Endothelial cell of umbilical vein (primary cell): ENCODE measurements around the gene ZKSCAN3. TPM values are rescaled to one million over a fixed set of nuclear protein-coding genes. Genes with fewer than 3 reads are reported as not detected.
A peak's percentile ranks its signal among the peaks of the same experiment; 100 is the strongest.

Experiments used
- BruUV-seq: library from RNA; stranded (reverse); fragments of 400-500 nt; replicated peaks from 2 replicates; lab custom pipeline; 2021; lab: Mats Ljungman, UMichigan
- CTCF ChIA-PET: fragments of 300-600, 350-600 bp; sonication (Branson Sonifier 250); formaldehyde crosslinking; loops from one replicate; lab custom pipeline; 2021; ENCODE audit warnings: antibody characterized with exemption, inconsistent platforms; lab: Charles Lee
- POLR2A ChIA-PET: fragments of 300-600, 350-600 bp; sonication (Branson Sonifier 250); formaldehyde crosslinking; loops from one replicate; lab custom pipeline; 2021; ENCODE audit warnings: antibody characterized with exemption, inconsistent platforms; lab: Charles Lee
- DNase-seq: peaks from one replicate; pipeline ENCODE4 v3.0.0-alpha.2; 2011; ENCODE audit warnings: low read depth, low spot score
- FAIRE-seq: peaks from 2 replicates; lab custom pipeline; 2011; peaks lifted over from hg19 to GRCh38; lab: Jason Lieb, UNC
- H2AFZ ChIP-seq: 2 replicates; pipeline ENCODE4 v1.6.0; 2012; ENCODE audit warnings: low read depth, low read length, control low read depth, inconsistent platforms
- H3K27ac ChIP-seq: 2 replicates; pipeline ENCODE4 v1.5.1; 2011; ENCODE audit warnings: low read depth, mild to moderate bottlenecking, control low read depth, low read length, moderate library complexity; ENCODE audit not compliant: insufficient read depth
- H3K27me3 ChIP-seq, 2 experiments: 2 replicates each; pipeline versions ENCODE4 v1.6.0 to v1.6.1; 2011; ENCODE audit warnings: low read length in 2 of 2, mixed read lengths in 1 of 2; ENCODE audit not compliant: control insufficient read depth in 2 of 2, insufficient read depth in 2 of 2
- H3K36me3 ChIP-seq, 2 experiments: 2 replicates in 1 of 2; 3 replicates in 1 of 2; pipeline ENCODE4 v1.5.1; 2011; ENCODE audit warnings: low read length in 2 of 2, mild to moderate bottlenecking in 1 of 2, moderate library complexity in 1 of 2; ENCODE audit not compliant: control insufficient read depth in 2 of 2, insufficient read depth in 2 of 2; ENCODE audit errors: extremely low read depth in 1 of 2
- H3K4me1 ChIP-seq: 3 replicates; pipeline ENCODE4 v1.5.1; 2011; ENCODE audit warnings: mild to moderate bottlenecking, low read length; ENCODE audit not compliant: control insufficient read depth, insufficient read depth; ENCODE audit errors: extremely low read depth
- H3K4me2 ChIP-seq: 2 replicates; pipeline ENCODE4 v1.6.1; 2011; ENCODE audit warnings: low read length, control low read depth, mixed read lengths; ENCODE audit not compliant: insufficient read depth
- H3K4me3 ChIP-seq, 3 experiments: fragments of 200-600 bp in 1 of 3; sonication (generic), shearing (Covaris generic) in 1 of 3; replicated peaks in 1 of 3; 2 replicates each; pipeline ENCODE4 v1.5.1; 2011 to 2016; ENCODE audit warnings: control low read depth in 3 of 3, low read length in 3 of 3, mild to moderate bottlenecking in 2 of 3, inconsistent platforms in 1 of 3, low read depth in 1 of 3, moderate library complexity in 1 of 3; ENCODE audit not compliant: insufficient read depth in 1 of 3
- H3K79me2 ChIP-seq: 2 replicates; pipeline ENCODE4 v1.6.0; 2012; ENCODE audit warnings: low read length, inconsistent platforms; ENCODE audit not compliant: control insufficient read depth, insufficient read depth
- H3K9ac ChIP-seq: replicated peaks from 2 replicates; pipeline ENCODE3; 2011; ENCODE audit warnings: low read length, control low read depth; ENCODE audit not compliant: insufficient read depth; ENCODE audit errors: extremely low read depth
- H3K9me1 ChIP-seq: replicated peaks from 3 replicates; pipeline ENCODE4 v1.6.0; 2011; ENCODE audit warnings: mild to moderate bottlenecking, low read length; ENCODE audit not compliant: control insufficient read depth, insufficient read depth; ENCODE audit errors: extremely low read depth
- H3K9me3 ChIP-seq: replicated peaks from 2 replicates; pipeline ENCODE4 v1.5.1; 2012; ENCODE audit warnings: low read length, inconsistent platforms; ENCODE audit not compliant: control insufficient read depth, insufficient read depth
- H4K20me1 ChIP-seq: replicated peaks from 2 replicates; pipeline ENCODE3; 2011; ENCODE audit warnings: mild to moderate bottlenecking, low read length; ENCODE audit not compliant: control insufficient read depth, insufficient read depth; ENCODE audit errors: extremely low read depth
- EZH2 ChIP-seq: IDR thresholded peaks from 2 replicates; pipeline ENCODE4 v1.6.1; 2012; ENCODE audit warnings: borderline replicate concordance, low read depth, mild to moderate bottlenecking, moderate library complexity, low read length, inconsistent platforms; ENCODE audit not compliant: severe bottlenecking
- FOS ChIP-seq: IDR thresholded peaks from 2 replicates; pipeline ENCODE4 v1.6.1; 2011; ENCODE audit warnings: mild to moderate bottlenecking, low read length, moderate library complexity, borderline replicate concordance; ENCODE audit not compliant: insufficient read depth
- GATA2 ChIP-seq: IDR thresholded peaks from 2 replicates; pipeline ENCODE4 v1.7.0; 2011; ENCODE audit warnings: low read depth, mild to moderate bottlenecking, moderate library complexity, mixed read lengths, low read length; ENCODE audit not compliant: insufficient read length, insufficient read depth
- JUN ChIP-seq: IDR thresholded peaks from 2 replicates; pipeline ENCODE4 v1.6.1; 2011; ENCODE audit warnings: borderline replicate concordance, low read depth; ENCODE audit not compliant: insufficient read length, insufficient read depth
- MYC ChIP-seq: IDR thresholded peaks from one replicate; pipeline ENCODE4 v1.6.1; 2011; ENCODE audit warnings: mild to moderate bottlenecking, low read depth, low read length
- POLR2A ChIP-seq: IDR thresholded peaks from 2 replicates; pipeline ENCODE4 v1.6.1; 2012; ENCODE audit warnings: low read depth, mild to moderate bottlenecking, control low read depth, low read length
- POLR2AphosphoS5 ChIP-seq: IDR thresholded peaks from 2 replicates; pipeline ENCODE4 v1.6.1; 2012; ENCODE audit warnings: low read depth, mild to moderate bottlenecking, control low read depth, low read length, moderate library complexity; ENCODE audit not compliant: insufficient read depth
- dilution Hi-C: fragments of 300-500 bp; cut with MboI; formaldehyde crosslinking; loops from one replicate; pipeline ENCODE4 v1.15.0; 2019; ENCODE audit warnings: low sequenced_read_pairs; ENCODE audit not compliant: extremely low pct_ligation_motif_present
- intact Hi-C: fragments of 100-400 bp; cut with micrococcal nuclease; formaldehyde crosslinking; loops from one replicate; pipeline ENCODE4 v1.10.0; 2022
- polyA plus RNA-seq, 4 experiments: library from polyadenylated mRNA; depleted of rRNA in 3 of 4; stranded (reverse) in 3 of 4; unstranded in 1 of 4; fragments of >200 nt; gene quantifications; 2 replicates each; pipeline versions ENCODE4 v1.2.1 to v1.2.3, GENCODE V29; 2011 to 2012; ENCODE audit warnings: missing spikeins in 1 of 4
- total RNA-seq: library from RNA; stranded (reverse); gene quantifications from 2 replicates; pipeline ENCODE4 v1.2.3, GENCODE V29; 2021
- TF ChIP-seq, protein P1 (sequence below), 2 donors: IDR thresholded peaks; 1 replicate in 1 of 2; 2 replicates in 1 of 2; pipeline ENCODE4 v1.5.1; 2011; ENCODE audit warnings: low read length in 2 of 2, mild to moderate bottlenecking in 2 of 2, moderate library complexity in 2 of 2, control low read depth in 1 of 2, inconsistent platforms in 1 of 2, low read depth in 1 of 2; ENCODE audit not compliant: insufficient read depth in 1 of 2; ENCODE audit errors: extremely low read depth in 1 of 2
- TF ChIP-seq, protein P2 (sequence below): IDR thresholded peaks from 2 replicates; pipeline ENCODE4 v1.6.1; 2011; ENCODE audit not compliant: insufficient read depth, insufficient read length

ZKSCAN3 gene
- total and polyA plus RNA-seq, 2 donors (not counting 3 experiments of a cell fraction or from before 2014, with no cell fraction given): 2.5 to 6.9 TPM

DNA sequence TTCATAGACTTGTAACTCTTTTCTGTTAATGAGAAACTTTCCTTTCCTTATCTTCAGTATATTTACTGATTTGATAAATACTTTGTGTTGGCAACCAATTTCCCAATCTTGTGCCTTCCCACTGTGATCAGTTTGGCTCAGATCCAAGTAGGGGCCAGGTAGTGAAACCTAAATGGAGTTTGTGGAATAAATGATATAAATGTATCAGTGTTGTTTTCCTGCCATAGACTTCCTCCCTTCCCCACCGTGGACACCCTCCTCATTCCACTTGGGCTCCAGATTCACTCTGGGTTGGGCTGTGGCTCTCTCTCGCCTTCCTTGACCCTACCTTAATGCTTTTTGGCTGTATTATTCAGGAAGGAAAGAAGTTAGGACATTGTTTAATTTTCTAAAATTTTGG, 1.3 kb downstream of the ZKSCAN3 start:
- dilution Hi-C loops (no loop called here), intact Hi-C loops (no loop called here)
- Histone ChIP-seq H3K4me2 (peak overlapping the region; percentile 99), H3K9me1 (no peaks in the 10 kb centered on the region), H3K79me2 (peaks cover 27% of the 10 kb centered on the region), H3K4me3 (peak overlapping the region in 1 of 3 experiments; percentile 86), H3K9ac (no peak overlapping the region), H4K20me1 (no peaks in the 10 kb centered on the region), H3K9me3 (no peaks in the 10 kb centered on the region), H3K27me3 (no peaks in the 10 kb centered on the region), H3K27ac (no peak overlapping the region), H3K36me3 (no peaks in the 10 kb centered on the region), H3K4me1 (peaks cover 29% of the 10 kb centered on the region), H2AFZ (no peak overlapping the region)
- POLR2A ChIA-PET: interaction anchor here (0.7 kb wide), 1 partner anchor 16 kb away, joined by 3 read pairs; no protein-coding TSS in a partner anchor
- DNase-seq (no peak), FAIRE-seq (no peak)
- BruUV-seq: no TSS peak
- CTCF ChIA-PET: interaction anchor here (1.4 kb wide), 1 partner anchor 210 kb away, joined by 4 read pairs; no protein-coding TSS in a partner anchor
- TF ChIP-seq POLR2AphosphoS5 (no peak), FOS (no peak), POLR2A (no peak), JUN (no peak), MYC (no peak), GATA2 (no peak), EZH2 (no peak)
- TF ChIP-seq, protein P1, sequence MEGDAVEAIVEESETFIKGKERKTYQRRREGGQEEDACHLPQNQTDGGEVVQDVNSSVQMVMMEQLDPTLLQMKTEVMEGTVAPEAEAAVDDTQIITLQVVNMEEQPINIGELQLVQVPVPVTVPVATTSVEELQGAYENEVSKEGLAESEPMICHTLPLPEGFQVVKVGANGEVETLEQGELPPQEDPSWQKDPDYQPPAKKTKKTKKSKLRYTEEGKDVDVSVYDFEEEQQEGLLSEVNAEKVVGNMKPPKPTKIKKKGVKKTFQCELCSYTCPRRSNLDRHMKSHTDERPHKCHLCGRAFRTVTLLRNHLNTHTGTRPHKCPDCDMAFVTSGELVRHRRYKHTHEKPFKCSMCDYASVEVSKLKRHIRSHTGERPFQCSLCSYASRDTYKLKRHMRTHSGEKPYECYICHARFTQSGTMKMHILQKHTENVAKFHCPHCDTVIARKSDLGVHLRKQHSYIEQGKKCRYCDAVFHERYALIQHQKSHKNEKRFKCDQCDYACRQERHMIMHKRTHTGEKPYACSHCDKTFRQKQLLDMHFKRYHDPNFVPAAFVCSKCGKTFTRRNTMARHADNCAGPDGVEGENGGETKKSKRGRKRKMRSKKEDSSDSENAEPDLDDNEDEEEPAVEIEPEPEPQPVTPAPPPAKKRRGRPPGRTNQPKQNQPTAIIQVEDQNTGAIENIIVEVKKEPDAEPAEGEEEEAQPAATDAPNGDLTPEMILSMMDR (IDR thresholded peaks at IDR 0.05; ENCODE audit: extremely low read depth in 1 of 2, insufficient read depth in 1 of 2, low read depth in 1 of 2, low read length in 2 of 2): no peak
- TF ChIP-seq, protein P2, sequence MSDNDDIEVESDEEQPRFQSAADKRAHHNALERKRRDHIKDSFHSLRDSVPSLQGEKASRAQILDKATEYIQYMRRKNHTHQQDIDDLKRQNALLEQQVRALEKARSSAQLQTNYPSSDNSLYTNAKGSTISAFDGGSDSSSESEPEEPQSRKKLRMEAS: no peak
